CD4-positive, CD25-positive, alpha-beta regulatory T cell (primary cell): Measurements from ENCODE around the gene ZNF710. TPM values are rescaled to one million over a fixed set of nuclear protein-coding genes. Genes with fewer than 3 reads are reported as not detected.

ENCODE experiments used
- ATAC-seq, 2 donors: fragments of 150-1000 bp; cut with Tn5 transposase; one replicate each; pipeline ENCODE4 v1.10.0; 2021; ENCODE audit warnings: low read depth in 2 of 2, moderate number of reproducible peaks in 2 of 2, moderate library complexity in 1 of 2
- DNase-seq, 3 donors: peaks; one replicate each; pipeline versions ENCODE4 v3.0.0 to v3.0.0-alpha.2; 2012 to 2022; ENCODE audit warnings: mixed read lengths in 1 of 3
- H3K27ac ChIP-seq: one replicate; pipeline ENCODE4 v1.7.0; 2013; ENCODE audit warnings: mild to moderate bottlenecking, low read length; ENCODE audit not compliant: insufficient read depth, poor library complexity, severe bottlenecking
- H3K27me3 ChIP-seq: one replicate; pipeline ENCODE4 v1.7.0; 2013; ENCODE audit warnings: low read length; ENCODE audit not compliant: control insufficient read depth, insufficient read depth
- H3K36me3 ChIP-seq: one replicate; pipeline ENCODE4 v1.7.0; 2013; ENCODE audit warnings: mild to moderate bottlenecking, low read length, moderate library complexity; ENCODE audit not compliant: control insufficient read depth, insufficient read depth
- H3K4me1 ChIP-seq: 2 replicates; pipeline ENCODE4 v1.7.0; 2013; ENCODE audit warnings: mild to moderate bottlenecking, low read length; ENCODE audit not compliant: insufficient read depth, control insufficient read depth, poor library complexity, severe bottlenecking
- H3K4me3 ChIP-seq: one replicate; pipeline ENCODE4 v1.7.0; 2013; ENCODE audit warnings: low read depth, mild to moderate bottlenecking, low read length, moderate library complexity
- H3K9me3 ChIP-seq, 2 experiments: 1 replicate in 1 of 2; 2 replicates in 1 of 2; pipeline ENCODE4 v1.7.0; 2013; ENCODE audit warnings: low read length in 2 of 2, mild to moderate bottlenecking in 1 of 2, moderate library complexity in 1 of 2; ENCODE audit not compliant: control insufficient read depth in 2 of 2
- H3K27ac Mint-ChIP-seq, 3 donors: one replicate each; pipeline ENCODE4 v1.8.0; 2020 to 2022; ENCODE audit warnings: mild to moderate bottlenecking in 3 of 3, mixed read lengths in 3 of 3, moderate library complexity in 2 of 3
- H3K27me3 Mint-ChIP-seq: one replicate; pipeline ENCODE4 v1.8.0; 2022; ENCODE audit warnings: mild to moderate bottlenecking, mixed read lengths
- H3K36me3 Mint-ChIP-seq: one replicate; pipeline ENCODE4 v1.8.0; 2020; ENCODE audit warnings: mixed read lengths
- H3K4me1 Mint-ChIP-seq, 4 donors: one replicate each; pipeline ENCODE4 v1.8.0; 2020 to 2022; ENCODE audit warnings: mixed read lengths in 4 of 4, mild to moderate bottlenecking in 1 of 4
- H3K4me3 Mint-ChIP-seq, 4 donors: one replicate each; pipeline ENCODE4 v1.8.0; 2020 to 2022; ENCODE audit warnings: mild to moderate bottlenecking in 4 of 4, mixed read lengths in 4 of 4, moderate library complexity in 3 of 4
- H3K9me3 Mint-ChIP-seq, 7 donors: one replicate each; pipeline ENCODE4 v1.8.0; 2020 to 2022; ENCODE audit warnings: mixed read lengths in 7 of 7, mild to moderate bottlenecking in 3 of 7, moderate library complexity in 2 of 7
- polyA plus RNA-seq, 4 donors: library from polyadenylated mRNA; unstranded; fragments of 300-500 nt; fragmentation: Illumina TruSeq; gene quantifications; one replicate each; pipeline ENCODE4 v1.2.3, GENCODE V29; 2021
- total RNA-seq: library from RNA; stranded (reverse); gene quantifications from one replicate; pipeline ENCODE4 v1.2.3, GENCODE V29; 2022

The ZNF710 gene
- total and polyA plus RNA-seq, 5 donors from 2014 or later, result 0.88 to 16.3 (median 2.1) TPM

GRCh38 chr15:90079619-90080457 is 78.7 kb downstream of the ZNF710 start:
- DNase-seq (no peak), ATAC-seq (no peak)
- Mint-ChIP-seq H3K4me3 (no peak overlapping the region), H3K4me1 (peaks cover 0 to 2% (median 0%) of the 10 kb centered on the region in 4 donors), H3K9me3 (no peaks in the 10 kb centered on the region), H3K27ac (no peak overlapping the region), H3K27me3 (no peaks in the 10 kb centered on the region), H3K36me3 (peaks cover 2% of the 10 kb centered on the region)
- H3K36me3 ChIP-seq, result peaks cover 36% of the 10 kb centered on the region
- no peaks in the 10 kb centered on the region for H3K27me3 ChIP-seq
- no peak overlapping the region for H3K4me3 ChIP-seq
- H3K4me1 ChIP-seq, result no peaks in the 10 kb centered on the region
- no peaks in the 10 kb centered on the region for H3K9me3 ChIP-seq
- no peak overlapping the region for H3K27ac ChIP-seq

- DNase-seq, result no peak
- Histone ChIP-seq H3K27ac (no peak overlapping the region), H3K36me3 (peaks cover 42% of the 10 kb centered on the region), H3K4me1 (no peaks in the 10 kb centered on the region), H3K4me3 (no peak overlapping the region), H3K9me3 (no peaks in the 10 kb centered on the region), H3K27me3 (no peaks in the 10 kb centered on the region)
- no peak overlapping the region for H3K4me3 Mint-ChIP-seq
- no peaks in the 10 kb centered on the region for H3K27me3 Mint-ChIP-seq
- peaks cover 2% of the 10 kb centered on the region for H3K36me3 Mint-ChIP-seq
- H3K27ac Mint-ChIP-seq, result no peak overlapping the region
- peaks cover 0 to 2% (median 0%) of the 10 kb centered on the region in 4 donors for H3K4me1 Mint-ChIP-seq
- H3K9me3 Mint-ChIP-seq, result no peaks in the 10 kb centered on the region
- ATAC-seq, result no peak
Measured at GRCh38 chr15:90080458-90080755, 79.3 kb downstream of the ZNF710 start.

DNA sequence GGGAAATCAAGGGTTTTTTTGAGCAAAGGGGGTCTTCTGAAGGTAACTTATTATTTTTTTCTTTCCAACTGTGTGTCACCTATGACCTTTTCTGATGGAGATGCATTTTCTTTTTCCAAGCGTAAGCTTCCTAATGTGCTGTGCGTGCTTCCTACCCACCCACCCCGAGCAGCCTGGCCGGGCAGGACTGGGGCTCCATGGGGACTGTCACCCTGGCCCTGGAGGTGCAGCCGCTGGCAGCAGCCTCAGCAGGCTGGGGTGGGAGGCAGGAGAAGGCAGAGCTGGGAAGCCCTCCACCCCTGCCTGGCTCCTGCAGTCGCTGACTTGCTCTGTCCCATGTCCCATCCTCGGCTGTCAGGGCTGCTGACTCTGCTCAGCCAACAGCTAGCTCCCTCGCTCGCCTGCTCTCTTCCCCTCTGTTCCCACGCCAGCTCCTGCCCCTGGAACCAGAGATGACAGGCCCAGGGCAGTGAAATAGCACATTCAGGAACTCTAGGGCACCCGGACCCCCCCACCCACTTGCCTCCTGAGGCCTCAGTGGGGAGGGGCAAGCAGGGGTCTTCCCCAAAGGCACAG is 79.8 kb downstream of the ZNF710 start:
- H3K9me3 ChIP-seq, result no peaks in the 10 kb centered on the region
- Mint-ChIP-seq H3K4me3 (no peak overlapping the region), H3K27ac (no peak overlapping the region), H3K9me3 (no peaks in the 10 kb centered on the region), H3K27me3 (no peaks in the 10 kb centered on the region), H3K4me1 (peaks cover 0 to 2% (median under 1%) of the 10 kb centered on the region in 4 donors), H3K36me3 (peaks cover 2% of the 10 kb centered on the region)
- no peaks in the 10 kb centered on the region for H3K27me3 ChIP-seq
- no peaks in the 10 kb centered on the region for H3K4me1 ChIP-seq
- no peak overlapping the region for H3K4me3 ChIP-seq
- no peak for DNase-seq
- peaks cover 43% of the 10 kb centered on the region for H3K36me3 ChIP-seq
- H3K27ac ChIP-seq, result no peak overlapping the region
- ATAC-seq, result no peak

GRCh38 chr15:90082140-90082715 is 81.1 kb downstream of the ZNF710 start:
- Histone ChIP-seq H3K4me3 (no peak overlapping the region), H3K36me3 (peaks cover 43% of the 10 kb centered on the region), H3K27ac (no peak overlapping the region), H3K9me3 (no peaks in the 10 kb centered on the region), H3K27me3 (no peaks in the 10 kb centered on the region), H3K4me1 (no peaks in the 10 kb centered on the region)
- Mint-ChIP-seq H3K4me1 (peaks cover 0 to 11% (median 6%) of the 10 kb centered on the region in 4 donors), H3K36me3 (peaks cover 10% of the 10 kb centered on the region), H3K4me3 (no peak overlapping the region), H3K27me3 (no peaks in the 10 kb centered on the region), H3K27ac (peak overlapping the region in 1 of 3 donors; percentile 42), H3K9me3 (no peaks in the 10 kb centered on the region)
- DNase-seq, result no peak
- no peak for ATAC-seq

- H3K9me3 Mint-ChIP-seq, result no peaks in the 10 kb centered on the region
- H3K4me3 Mint-ChIP-seq, result no peak overlapping the region
- no peak overlapping the region for H3K27ac ChIP-seq
- peaks cover 0 to 11% (median 7%) of the 10 kb centered on the region in 4 donors for H3K4me1 Mint-ChIP-seq
- H3K27ac Mint-ChIP-seq, result no peak overlapping the region
- no peak overlapping the region for H3K4me3 ChIP-seq
- ATAC-seq (no peak), DNase-seq (no peak)
- H3K27me3 Mint-ChIP-seq, result no peaks in the 10 kb centered on the region
- H3K36me3 Mint-ChIP-seq, result peaks cover 13% of the 10 kb centered on the region
- peaks cover 54% of the 10 kb centered on the region for H3K36me3 ChIP-seq
- H3K9me3 ChIP-seq, result no peaks in the 10 kb centered on the region
- no peaks in the 10 kb centered on the region for H3K4me1 ChIP-seq
- no peaks in the 10 kb centered on the region for H3K27me3 ChIP-seq
Measured at GRCh38 chr15:90083419-90083818, 82.3 kb downstream of the ZNF710 start.

DNA sequence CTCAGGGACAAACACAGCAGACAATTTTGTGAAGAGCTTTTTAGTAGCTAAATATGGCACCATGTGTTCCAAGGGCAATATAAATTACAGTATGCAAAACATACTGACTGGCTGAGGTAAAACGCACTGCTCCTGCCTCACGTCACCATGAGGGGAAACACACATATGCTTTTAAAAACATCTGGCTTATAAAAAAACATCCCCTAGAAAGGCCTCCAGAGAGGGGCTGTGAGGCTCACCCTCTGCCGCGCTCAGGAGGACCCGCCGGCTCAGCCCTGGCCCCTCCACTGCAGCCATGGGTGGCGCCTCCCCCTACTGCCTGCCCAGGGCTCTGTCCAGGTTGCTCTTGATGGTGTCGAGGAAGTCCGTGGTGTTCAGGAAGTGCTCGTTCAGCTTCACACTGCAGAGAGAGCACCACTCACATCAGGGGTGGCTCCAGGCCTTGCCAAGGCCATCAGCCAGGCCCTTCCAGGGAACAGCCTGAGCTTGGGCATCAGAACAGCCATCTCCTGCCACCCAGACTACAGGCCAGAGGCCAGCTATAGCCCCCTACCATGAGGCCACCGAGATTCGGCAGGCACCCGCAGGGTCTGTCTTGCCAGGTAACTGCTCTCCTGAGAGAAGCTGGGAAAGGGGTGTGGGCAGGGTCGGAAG is 83.0 kb downstream of the ZNF710 start:
- Histone ChIP-seq H3K4me1 (no peaks in the 10 kb centered on the region), H3K4me3 (no peak overlapping the region), H3K36me3 (peaks cover 55% of the 10 kb centered on the region), H3K27ac (no peak overlapping the region), H3K27me3 (no peaks in the 10 kb centered on the region), H3K9me3 (no peaks in the 10 kb centered on the region)
- DNase-seq, result no peak
- H3K27ac Mint-ChIP-seq, result no peak overlapping the region
- ATAC-seq, result no peak
- no peaks in the 10 kb centered on the region for H3K9me3 Mint-ChIP-seq
- no peak overlapping the region for H3K4me3 Mint-ChIP-seq
- peaks cover 13% of the 10 kb centered on the region for H3K36me3 Mint-ChIP-seq
- H3K27me3 Mint-ChIP-seq, result no peaks in the 10 kb centered on the region
- peaks cover 0 to 11% (median 7%) of the 10 kb centered on the region in 4 donors for H3K4me1 Mint-ChIP-seq

DNA sequence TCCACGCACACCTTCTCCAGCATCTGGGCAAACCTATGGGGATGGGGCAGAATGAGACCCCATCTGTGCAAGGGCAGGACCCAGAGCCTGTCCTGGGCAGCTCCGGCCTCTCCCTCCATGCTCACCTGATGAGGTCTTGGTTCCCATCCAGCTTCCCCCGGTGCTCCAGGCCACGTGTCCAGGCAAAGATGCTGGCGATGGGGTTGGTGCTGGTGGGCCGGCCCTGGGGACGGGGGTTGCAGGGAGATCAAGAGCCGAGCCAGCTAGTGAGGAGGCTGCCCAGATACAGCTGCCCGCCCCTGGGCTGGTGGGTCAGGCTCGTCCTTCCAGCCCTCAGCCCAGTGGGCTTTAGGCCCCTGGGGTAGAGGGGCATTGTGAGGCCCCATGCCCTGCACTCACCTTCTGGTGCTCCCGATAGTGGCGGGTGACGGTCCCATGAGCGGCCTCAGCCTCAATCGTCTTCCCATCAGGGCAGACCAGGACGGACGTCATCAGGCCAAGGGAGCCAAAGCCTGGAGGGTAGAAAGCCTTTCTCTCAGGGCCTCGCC is 83.8 kb downstream of the ZNF710 start:
- Mint-ChIP-seq H3K4me3 (no peak overlapping the region), H3K36me3 (peaks cover 13% of the 10 kb centered on the region), H3K9me3 (no peaks in the 10 kb centered on the region), H3K27me3 (no peaks in the 10 kb centered on the region), H3K4me1 (peaks cover 0 to 11% (median 7%) of the 10 kb centered on the region in 4 donors), H3K27ac (no peak overlapping the region)
- Histone ChIP-seq H3K27ac (no peak overlapping the region), H3K4me1 (no peaks in the 10 kb centered on the region), H3K9me3 (no peaks in the 10 kb centered on the region), H3K4me3 (no peak overlapping the region), H3K27me3 (no peaks in the 10 kb centered on the region), H3K36me3 (peaks cover 59% of the 10 kb centered on the region)
- no peak for DNase-seq
- ATAC-seq, result no peak
